ENCODE measurements around the gene PRM2. TPM values are rescaled to one million over a fixed set of nuclear protein-coding genes. Genes with fewer than 3 reads are reported as not detected.

The PRM2 gene
- total RNA-seq, 1 donor from 2014 or later, result not detected

- H3K36me3 ChIP-seq, result no peaks in the 10 kb centered on the region
- intact Hi-C loops (cut with DNase I), result no loop called here
- H3K9me3 ChIP-seq, result no peaks in the 10 kb centered on the region
- no peaks in the 10 kb centered on the region for H3K4me1 ChIP-seq
- H3K27me3 ChIP-seq, result no peaks in the 10 kb centered on the region
- no peak overlapping the region for H3K4me3 ChIP-seq
- H3K27ac ChIP-seq, result no peak overlapping the region
- DNase-seq (ENCODE audit: low spot score in 2 of 2), result no peak
- TF ChIP-seq, protein P1, sequence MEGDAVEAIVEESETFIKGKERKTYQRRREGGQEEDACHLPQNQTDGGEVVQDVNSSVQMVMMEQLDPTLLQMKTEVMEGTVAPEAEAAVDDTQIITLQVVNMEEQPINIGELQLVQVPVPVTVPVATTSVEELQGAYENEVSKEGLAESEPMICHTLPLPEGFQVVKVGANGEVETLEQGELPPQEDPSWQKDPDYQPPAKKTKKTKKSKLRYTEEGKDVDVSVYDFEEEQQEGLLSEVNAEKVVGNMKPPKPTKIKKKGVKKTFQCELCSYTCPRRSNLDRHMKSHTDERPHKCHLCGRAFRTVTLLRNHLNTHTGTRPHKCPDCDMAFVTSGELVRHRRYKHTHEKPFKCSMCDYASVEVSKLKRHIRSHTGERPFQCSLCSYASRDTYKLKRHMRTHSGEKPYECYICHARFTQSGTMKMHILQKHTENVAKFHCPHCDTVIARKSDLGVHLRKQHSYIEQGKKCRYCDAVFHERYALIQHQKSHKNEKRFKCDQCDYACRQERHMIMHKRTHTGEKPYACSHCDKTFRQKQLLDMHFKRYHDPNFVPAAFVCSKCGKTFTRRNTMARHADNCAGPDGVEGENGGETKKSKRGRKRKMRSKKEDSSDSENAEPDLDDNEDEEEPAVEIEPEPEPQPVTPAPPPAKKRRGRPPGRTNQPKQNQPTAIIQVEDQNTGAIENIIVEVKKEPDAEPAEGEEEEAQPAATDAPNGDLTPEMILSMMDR (IDR thresholded peaks at IDR 0.05), result no peak
Measured at GRCh38 chr16:11276896-11277593, 765 bp upstream of the PRM2 start.

- intact Hi-C loops (cut with DNase I), result no loop called here
- no peak for DNase-seq (ENCODE audit: low spot score in 2 of 2)
- Histone ChIP-seq H3K27ac (no peak overlapping the region), H3K4me1 (no peaks in the 10 kb centered on the region), H3K4me3 (no peak overlapping the region), H3K36me3 (no peaks in the 10 kb centered on the region), H3K9me3 (no peaks in the 10 kb centered on the region), H3K27me3 (no peaks in the 10 kb centered on the region)
- TF ChIP-seq, protein P1 (IDR thresholded peaks at IDR 0.05), result no peak
Measured at GRCh38 chr16:11274964-11275363, 1.3 kb downstream of the PRM2 start.

DNA sequence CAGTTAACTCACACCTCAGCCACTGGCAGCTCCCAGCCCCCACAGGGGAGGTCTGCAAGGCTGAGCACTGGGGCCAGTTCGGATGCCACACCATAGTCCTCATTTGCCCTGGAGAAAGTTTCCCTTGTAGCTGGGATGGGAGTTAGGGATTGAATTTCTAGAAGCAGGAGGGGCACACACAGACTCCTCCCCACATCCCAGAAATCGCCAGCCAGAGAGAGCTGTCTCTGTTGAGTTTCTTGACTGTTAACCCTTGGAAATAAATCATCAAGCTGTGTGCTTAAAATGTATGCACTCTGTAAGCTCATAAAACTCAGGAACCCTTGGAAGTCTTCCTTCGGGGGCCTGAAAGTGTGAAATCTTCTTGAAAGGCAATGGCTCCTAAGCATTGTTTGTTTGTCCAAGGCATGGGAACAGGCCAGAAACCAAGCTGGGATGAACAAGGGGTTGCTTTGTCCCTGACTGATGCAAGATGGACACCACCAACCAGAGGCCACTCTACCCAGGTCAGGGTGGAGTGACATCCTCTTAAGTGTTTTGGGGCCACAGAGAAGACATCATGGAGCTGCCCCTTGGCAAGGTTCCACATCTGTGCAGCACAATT lies 2.5 kb downstream of the PRM2 start:
- Histone ChIP-seq H3K4me3 (no peak overlapping the region), H3K27me3 (no peaks in the 10 kb centered on the region), H3K4me1 (no peaks in the 10 kb centered on the region), H3K9me3 (no peaks in the 10 kb centered on the region), H3K27ac (no peak overlapping the region), H3K36me3 (no peaks in the 10 kb centered on the region)
- intact Hi-C loops (cut with DNase I), result no loop called here
- TF ChIP-seq, protein P1 (IDR thresholded peaks at IDR 0.05), result no peak
- no peak for DNase-seq (ENCODE audit: low spot score in 2 of 2)

- TF ChIP-seq, protein P1 (IDR thresholded peaks at IDR 0.05), result no peak
- intact Hi-C loops (cut with DNase I), result no loop called here
- no peak within 1 kb of the TSS for H3K4me3 ChIP-seq
- no peaks in the 10 kb centered on the region for H3K9me3 ChIP-seq
- no peak within 1 kb of the TSS for H3K27ac ChIP-seq
- no peaks in the 10 kb centered on the region for H3K4me1 ChIP-seq
- no peak for DNase-seq (ENCODE audit: low spot score in 2 of 2)
- H3K27me3 ChIP-seq, result no peaks in the 10 kb centered on the region
- no peaks in the 10 kb centered on the region for H3K36me3 ChIP-seq
Measured at GRCh38 chr16:11272921-11273720, 3.2 kb downstream of the PRM2 start, which contains the start of gene PRM3. Gene PRM3, minus strand, starts transcription at chr16:11273629. Its CDS starts 34 bp downstream, at chr16:11273595.

DNA sequence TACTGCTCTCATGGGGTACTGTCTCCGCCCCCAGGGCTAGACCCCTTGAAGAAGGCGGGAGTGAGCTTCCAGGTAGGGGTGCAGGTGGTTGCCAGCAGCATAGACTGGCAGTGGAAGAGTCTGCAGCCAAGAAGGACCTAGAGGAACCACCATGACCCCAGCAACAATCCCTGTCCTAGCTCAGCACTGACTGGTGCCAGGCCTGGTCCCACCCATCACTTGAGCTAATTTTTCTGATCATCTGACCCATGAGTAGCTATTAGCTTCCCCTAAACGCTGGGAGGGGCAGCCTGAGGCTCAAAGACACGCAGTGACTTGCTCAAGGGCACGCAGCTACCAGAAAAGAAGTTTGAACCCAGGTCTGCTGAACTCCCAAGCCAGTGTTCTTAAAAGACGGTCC lies 3.8 kb downstream of the PRM2 start:
- Histone ChIP-seq H3K36me3 (no peaks in the 10 kb centered on the region), H3K9me3 (no peaks in the 10 kb centered on the region), H3K27me3 (no peaks in the 10 kb centered on the region), H3K4me3 (no peak overlapping the region), H3K27ac (no peak overlapping the region), H3K4me1 (no peaks in the 10 kb centered on the region)
- TF ChIP-seq, protein P1 (IDR thresholded peaks at IDR 0.05), result no peak
- DNase-seq (ENCODE audit: low spot score in 2 of 2), result no peak
- intact Hi-C loops (cut with DNase I), result no loop called here

Data from ascending aorta (tissue), 2 donors.